Measurements from ENCODE around the gene PYGB.
A peak's percentile ranks its signal among the peaks of the same experiment; 100 is the strongest.

Gene PYGB

GRCh38 chr20:25243416-25243979 lies 4.4 kb upstream of the PYGB start:
- H3K4me3 ChIP-seq (ENCODE audit: low read depth, low read length) = no peak overlapping the region
- TF ChIP-seq CTCF (IDR thresholded peaks at IDR 0.05; ENCODE audit: low read depth, low read length, missing control alignments) = no peak
- DNase-seq (ENCODE audit: low read depth) = no peak

GRCh38 chr20:25244976-25245375 lies 2.9 kb upstream of the PYGB start:
- no peak for DNase-seq (ENCODE audit: low read depth)
- no peak for TF ChIP-seq CTCF (IDR thresholded peaks at IDR 0.05; ENCODE audit: low read depth, low read length, missing control alignments)
- H3K4me3 ChIP-seq (ENCODE audit: low read depth, low read length) = no peak overlapping the region

- no peak for DNase-seq (ENCODE audit: low read depth)
These were observed 2.4 kb upstream of the PYGB start for GRCh38 chr20:25245461-25245860.

GRCh38 chr20:25246182-25246999 lies 1.5 kb upstream of the PYGB start:
- H3K4me3 ChIP-seq (ENCODE audit: low read depth, low read length) = no peak overlapping the region
- TF ChIP-seq CTCF (IDR thresholded peaks at IDR 0.05; ENCODE audit: low read depth, low read length, missing control alignments) = no peak
- no peak for DNase-seq (ENCODE audit: low read depth)

More at GRCh38 chr20:25245461-25245860, 2.4 kb upstream of the PYGB start:
- TF ChIP-seq CTCF (IDR thresholded peaks at IDR 0.05; ENCODE audit: low read depth, low read length, missing control alignments) = no peak
- H3K4me3 ChIP-seq (ENCODE audit: low read depth, low read length) = no peak overlapping the region

GRCh38 chr20:25247000-25247517 lies 826 bp upstream of the PYGB start:
- peak; percentile 13 for TF ChIP-seq CTCF (IDR thresholded peaks at IDR 0.05; ENCODE audit: low read depth, low read length, missing control alignments)
- peak overlapping the region; percentile 60 for H3K4me3 ChIP-seq (ENCODE audit: low read depth, low read length)
- DNase-seq (ENCODE audit: low read depth) = no peak

- H3K4me3 ChIP-seq (ENCODE audit: low read depth, low read length) = peak overlapping the region; percentile 60
- DNase-seq (ENCODE audit: low read depth) = no peak
- TF ChIP-seq CTCF (IDR thresholded peaks at IDR 0.05; ENCODE audit: low read depth, low read length, missing control alignments) = no peak
These were observed 348 bp upstream of the PYGB start for GRCh38 chr20:25247518-25247955.

All from GM12864 (cell line).